ENCODE results near the gene CMIP. TPM values are rescaled to one million over a fixed set of nuclear protein-coding genes. Genes with fewer than 3 reads are reported as not detected.

CMIP gene
- total RNA-seq, 4 donors from 2014 or later: 16.7 to 104 (median 43.6) TPM

DNA sequence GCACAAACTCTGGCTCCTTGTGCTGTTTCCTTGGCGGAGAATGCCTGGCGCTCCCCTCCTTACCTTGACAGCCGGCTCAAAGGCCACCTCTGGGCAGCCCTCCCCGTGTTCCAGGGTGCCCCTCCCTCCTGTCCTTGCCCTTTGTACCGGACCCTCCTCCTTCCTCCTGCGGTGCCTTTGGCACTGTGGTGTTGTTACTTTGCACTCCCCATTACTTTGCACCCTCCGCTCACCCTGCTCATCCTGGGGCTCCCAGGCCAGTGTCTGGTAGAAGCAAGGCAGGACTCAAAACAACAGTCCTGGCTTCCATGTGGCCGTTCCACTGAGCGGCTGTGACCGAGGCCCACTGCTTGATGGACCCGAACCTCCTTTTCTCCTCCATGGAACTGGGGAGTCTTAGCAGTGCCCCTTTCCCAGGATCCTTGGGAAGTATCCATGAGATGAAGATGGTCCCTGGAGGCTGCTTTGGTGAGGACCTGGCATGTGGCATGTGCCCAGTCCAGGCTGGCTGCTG lies 147.8 kb downstream of the CMIP start:
- TF ChIP-seq, protein P1, sequence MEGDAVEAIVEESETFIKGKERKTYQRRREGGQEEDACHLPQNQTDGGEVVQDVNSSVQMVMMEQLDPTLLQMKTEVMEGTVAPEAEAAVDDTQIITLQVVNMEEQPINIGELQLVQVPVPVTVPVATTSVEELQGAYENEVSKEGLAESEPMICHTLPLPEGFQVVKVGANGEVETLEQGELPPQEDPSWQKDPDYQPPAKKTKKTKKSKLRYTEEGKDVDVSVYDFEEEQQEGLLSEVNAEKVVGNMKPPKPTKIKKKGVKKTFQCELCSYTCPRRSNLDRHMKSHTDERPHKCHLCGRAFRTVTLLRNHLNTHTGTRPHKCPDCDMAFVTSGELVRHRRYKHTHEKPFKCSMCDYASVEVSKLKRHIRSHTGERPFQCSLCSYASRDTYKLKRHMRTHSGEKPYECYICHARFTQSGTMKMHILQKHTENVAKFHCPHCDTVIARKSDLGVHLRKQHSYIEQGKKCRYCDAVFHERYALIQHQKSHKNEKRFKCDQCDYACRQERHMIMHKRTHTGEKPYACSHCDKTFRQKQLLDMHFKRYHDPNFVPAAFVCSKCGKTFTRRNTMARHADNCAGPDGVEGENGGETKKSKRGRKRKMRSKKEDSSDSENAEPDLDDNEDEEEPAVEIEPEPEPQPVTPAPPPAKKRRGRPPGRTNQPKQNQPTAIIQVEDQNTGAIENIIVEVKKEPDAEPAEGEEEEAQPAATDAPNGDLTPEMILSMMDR (IDR thresholded peaks at IDR 0.05): no peak
- no peak for TF ChIP-seq POLR2A (IDR thresholded peaks at IDR 0.05)
- no peak overlapping the region for H3K4me3 ChIP-seq
- no peaks in the 10 kb centered on the region for H3K4me1 ChIP-seq
- H3K36me3 ChIP-seq: no peaks in the 10 kb centered on the region
- no peak for DNase-seq
- no peak overlapping the region for H3K27ac ChIP-seq
- H3K27me3 ChIP-seq: no peaks in the 10 kb centered on the region
- intact Hi-C loops (cut with DNase I; ENCODE audit: low total_unique reads): no loop called here
- no peaks in the 10 kb centered on the region for H3K9me3 ChIP-seq

DNA sequence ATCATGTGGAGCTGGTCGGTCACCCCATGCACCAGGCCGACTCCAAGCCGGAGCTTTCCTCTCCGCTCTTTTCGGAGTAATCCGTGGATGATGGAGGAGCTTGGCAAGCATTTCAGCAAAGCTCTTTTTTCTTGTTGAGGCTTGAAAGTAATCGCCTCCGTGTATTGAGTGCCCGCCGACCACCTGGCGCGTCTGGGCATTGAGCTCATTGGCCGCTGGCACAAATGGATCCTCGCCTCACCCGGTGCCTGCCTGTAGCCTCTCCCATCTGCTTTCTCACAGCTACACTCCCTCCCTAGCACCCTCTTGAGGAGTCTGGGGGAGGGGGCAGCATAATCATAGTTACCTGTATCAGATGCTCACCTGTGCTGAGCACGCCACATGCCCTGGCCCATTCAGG lies 148.9 kb downstream of the CMIP start:
- no peaks in the 10 kb centered on the region for H3K27me3 ChIP-seq
- H3K9me3 ChIP-seq: no peaks in the 10 kb centered on the region
- DNase-seq: no peak
- intact Hi-C loops (cut with DNase I; ENCODE audit: low total_unique reads): no loop called here
- no peak overlapping the region for H3K27ac ChIP-seq
- no peak overlapping the region for H3K4me3 ChIP-seq
- no peaks in the 10 kb centered on the region for H3K36me3 ChIP-seq
- TF ChIP-seq, protein P1 (IDR thresholded peaks at IDR 0.05): no peak
- no peak for TF ChIP-seq POLR2A (IDR thresholded peaks at IDR 0.05)
- H3K4me1 ChIP-seq: no peaks in the 10 kb centered on the region

DNA sequence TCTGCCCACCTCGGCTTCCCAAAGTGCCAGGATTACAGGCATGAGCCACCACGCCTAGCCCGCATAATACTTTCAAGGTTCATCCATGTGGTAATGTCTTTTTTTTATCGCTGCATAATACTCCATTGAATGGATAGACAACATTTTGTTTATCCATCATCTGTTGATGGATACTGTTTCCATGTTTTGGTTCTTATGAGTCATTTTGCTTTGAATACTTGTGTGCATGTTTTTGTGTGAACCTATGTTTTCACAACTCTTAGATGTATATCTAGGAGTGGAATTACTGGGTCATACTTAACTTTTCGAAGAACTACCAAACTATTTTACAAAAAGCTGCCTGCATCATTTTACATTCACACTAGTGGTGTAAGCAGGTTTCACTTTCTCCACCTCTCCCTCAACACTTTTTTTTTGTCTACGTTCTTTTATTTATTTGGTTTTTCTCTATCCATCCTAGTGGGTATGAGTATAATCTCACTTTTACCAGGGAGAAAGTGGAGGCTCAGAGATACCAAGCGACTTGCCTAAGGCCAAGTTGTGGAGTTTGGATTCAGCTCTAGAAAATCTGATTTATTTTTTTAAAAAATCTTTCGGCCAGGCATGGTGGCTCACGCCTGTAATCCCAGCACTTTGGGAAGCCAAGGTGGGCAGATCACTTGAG lies 151.2 kb downstream of the CMIP start:
- intact Hi-C loops (cut with DNase I; ENCODE audit: low total_unique reads): no loop called here
- no peak for DNase-seq
- Histone ChIP-seq H3K4me3 (no peak overlapping the region), H3K27ac (no peak overlapping the region), H3K9me3 (no peaks in the 10 kb centered on the region), H3K36me3 (no peaks in the 10 kb centered on the region), H3K4me1 (no peaks in the 10 kb centered on the region), H3K27me3 (no peaks in the 10 kb centered on the region)
- TF ChIP-seq POLR2A (IDR thresholded peaks at IDR 0.05): no peak
- TF ChIP-seq, protein P1 (IDR thresholded peaks at IDR 0.05): no peak

DNA sequence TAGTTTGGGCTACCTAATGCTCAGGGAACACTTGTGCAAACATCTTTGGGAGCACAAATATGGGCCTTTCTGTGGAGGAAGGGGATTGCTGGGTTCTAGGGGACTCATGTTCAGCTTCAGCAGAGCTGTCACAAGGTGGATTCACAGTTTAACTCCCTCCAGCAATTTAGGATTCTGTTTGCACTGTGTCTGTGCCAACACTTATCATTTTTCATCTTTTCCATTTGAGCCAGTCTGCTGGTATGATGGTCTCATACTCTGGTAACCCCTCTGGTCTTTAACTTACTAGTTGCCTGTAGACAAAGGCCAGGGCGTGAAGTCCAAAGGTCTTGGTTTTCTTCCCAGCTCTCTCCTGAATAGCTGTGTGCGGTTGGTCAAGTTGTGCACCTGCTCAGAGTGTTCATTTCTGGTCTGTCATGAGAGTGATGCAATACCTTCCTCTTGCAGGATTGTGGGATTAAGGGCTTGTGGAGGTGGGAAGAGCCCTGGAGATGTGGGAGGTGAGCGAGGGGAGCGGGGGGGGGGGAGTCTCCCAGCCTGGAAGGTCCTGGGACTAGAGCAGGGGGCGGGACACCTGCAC lies 152.6 kb downstream of the CMIP start:
- TF ChIP-seq, protein P1 (IDR thresholded peaks at IDR 0.05): no peak
- no peak for TF ChIP-seq POLR2A (IDR thresholded peaks at IDR 0.05)
- Histone ChIP-seq H3K36me3 (no peaks in the 10 kb centered on the region), H3K4me1 (no peaks in the 10 kb centered on the region), H3K4me3 (no peak overlapping the region), H3K27ac (no peak overlapping the region), H3K9me3 (no peaks in the 10 kb centered on the region), H3K27me3 (no peaks in the 10 kb centered on the region)
- DNase-seq: no peak
- intact Hi-C loops (cut with DNase I; ENCODE audit: low total_unique reads): no loop called here

DNA sequence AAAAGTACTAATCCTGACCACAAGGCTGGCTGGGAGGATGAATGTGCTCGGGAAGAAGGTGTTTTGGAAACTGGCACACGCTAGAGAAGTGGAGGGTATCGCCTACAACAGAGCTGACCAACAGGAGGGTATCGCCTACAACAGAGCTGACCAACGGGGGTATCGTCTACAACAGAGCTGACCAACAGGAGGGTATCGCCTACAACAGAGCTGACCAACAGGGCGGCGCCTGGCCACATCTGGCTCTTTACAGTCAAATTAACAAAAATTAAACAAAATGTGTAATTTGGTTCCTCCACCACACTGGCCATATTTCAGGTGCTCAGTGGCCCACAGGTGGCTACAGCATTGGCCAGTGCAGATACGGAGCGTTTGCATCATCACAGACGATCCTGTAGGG lies 153.5 kb downstream of the CMIP start:
- Histone ChIP-seq H3K36me3 (no peaks in the 10 kb centered on the region), H3K4me1 (no peaks in the 10 kb centered on the region), H3K27ac (no peak overlapping the region), H3K9me3 (no peaks in the 10 kb centered on the region), H3K27me3 (no peaks in the 10 kb centered on the region), H3K4me3 (no peak overlapping the region)
- TF ChIP-seq POLR2A (IDR thresholded peaks at IDR 0.05): no peak
- TF ChIP-seq, protein P1 (IDR thresholded peaks at IDR 0.05): no peak
- intact Hi-C loops (cut with DNase I; ENCODE audit: low total_unique reads): no loop called here
- no peak for DNase-seq
